Tibial nerve (tissue), 4 donors: ENCODE results near the gene ABHD5. TPM values are rescaled to one million over a fixed set of nuclear protein-coding genes. Genes with fewer than 3 reads are reported as not detected.
A peak's percentile ranks its signal among the peaks of the same experiment; 100 is the strongest.

ENCODE experiments used
- DNase-seq, 2 donors: peaks; one replicate each; pipeline ENCODE4 v3.0.0-alpha.2; 2019; ENCODE audit warnings: low spot score in 2 of 2
- H3K27ac ChIP-seq, 4 donors: fragments of 200-600 bp; sonication (generic) in 3 of 4; one replicate each; pipeline ENCODE4 v1.5.1; 2017 to 2019; ENCODE audit warnings: mild to moderate bottlenecking in 1 of 4
- H3K27me3 ChIP-seq, 2 donors: fragments of 200-600 bp; sonication (generic) in 1 of 2; one replicate each; pipeline versions ENCODE4 v1.5.1 to v1.6.0; 2017 to 2019
- H3K36me3 ChIP-seq, 3 donors: fragments of 200-600 bp; sonication (generic); one replicate each; pipeline ENCODE4 v1.5.1; 2018 to 2019
- H3K4me1 ChIP-seq, 4 donors: fragments of 200-600 bp; sonication (generic) in 3 of 4; one replicate each; pipeline ENCODE4 v1.5.1; 2017 to 2019
- H3K4me3 ChIP-seq, 4 donors: fragments of 200-600 bp; sonication (generic) in 3 of 4; one replicate each; pipeline ENCODE4 v1.5.1; 2017 to 2019; ENCODE audit warnings: mild to moderate bottlenecking in 1 of 4, moderate library complexity in 1 of 4
- H3K9me3 ChIP-seq, 4 donors: fragments of 200-600 bp; sonication (generic) in 3 of 4; one replicate each; pipeline ENCODE4 v1.5.1; 2017 to 2019
- EP300 ChIP-seq, 2 donors: sonication (generic); formaldehyde crosslinking; IDR thresholded peaks; one replicate each; pipeline ENCODE4 v1.6.1; 2017; ENCODE audit warnings: antibody characterized with exemption in 2 of 2, mild to moderate bottlenecking in 1 of 2
- POLR2A ChIP-seq, 2 donors: fragments of 450-650 bp; IDR thresholded peaks; one replicate each; pipeline ENCODE4 v1.6.1; 2017; ENCODE audit warnings: antibody characterized with exemption in 2 of 2, mild to moderate bottlenecking in 2 of 2, moderate library complexity in 2 of 2
- WGBS, 2 donors: methylation state at CpG; one replicate each; pipeline ENCODE4 v1.1.5; 2018; 5-methylcytosine and 5-hydroxymethylcytosine counted together
- total RNA-seq, 4 donors: library from RNA; depleted of rRNA; stranded (reverse); fragments of >200 nt; gene quantifications; one replicate each; pipeline ENCODE4 v1.1.0, GENCODE V29; 2016
- TF ChIP-seq, protein P1 (sequence below), 5 experiments: fragments of 200-600 bp in 3 of 5; fragments of 450-650 bp in 2 of 5; sonication (generic) in 3 of 5; IDR thresholded peaks; one replicate each; pipeline ENCODE4 v1.5.1; 2016 to 2019; ENCODE audit warnings: antibody characterized with exemption in 5 of 5, mild to moderate bottlenecking in 3 of 5, moderate library complexity in 2 of 5

The ABHD5 gene
- total RNA-seq, 4 donors from 2014 or later = 21.6 to 29.7 (median 29.0) TPM

- TF ChIP-seq EP300 (IDR thresholded peaks at IDR 0.05) (no peak), POLR2A (IDR thresholded peaks at IDR 0.05) (no peak)
- TF ChIP-seq, protein P1, sequence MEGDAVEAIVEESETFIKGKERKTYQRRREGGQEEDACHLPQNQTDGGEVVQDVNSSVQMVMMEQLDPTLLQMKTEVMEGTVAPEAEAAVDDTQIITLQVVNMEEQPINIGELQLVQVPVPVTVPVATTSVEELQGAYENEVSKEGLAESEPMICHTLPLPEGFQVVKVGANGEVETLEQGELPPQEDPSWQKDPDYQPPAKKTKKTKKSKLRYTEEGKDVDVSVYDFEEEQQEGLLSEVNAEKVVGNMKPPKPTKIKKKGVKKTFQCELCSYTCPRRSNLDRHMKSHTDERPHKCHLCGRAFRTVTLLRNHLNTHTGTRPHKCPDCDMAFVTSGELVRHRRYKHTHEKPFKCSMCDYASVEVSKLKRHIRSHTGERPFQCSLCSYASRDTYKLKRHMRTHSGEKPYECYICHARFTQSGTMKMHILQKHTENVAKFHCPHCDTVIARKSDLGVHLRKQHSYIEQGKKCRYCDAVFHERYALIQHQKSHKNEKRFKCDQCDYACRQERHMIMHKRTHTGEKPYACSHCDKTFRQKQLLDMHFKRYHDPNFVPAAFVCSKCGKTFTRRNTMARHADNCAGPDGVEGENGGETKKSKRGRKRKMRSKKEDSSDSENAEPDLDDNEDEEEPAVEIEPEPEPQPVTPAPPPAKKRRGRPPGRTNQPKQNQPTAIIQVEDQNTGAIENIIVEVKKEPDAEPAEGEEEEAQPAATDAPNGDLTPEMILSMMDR (IDR thresholded peaks at IDR 0.05) = no peak
- WGBS, 2 donors = 76% methylated on average over 8 of the region's 8 CpGs
These were observed 46.1 kb downstream of the ABHD5 start for GRCh38 chr3:43736558-43737440.

GRCh38 chr3:43738305-43738704, 47.6 kb downstream of the ABHD5 start:
- no peaks in the 10 kb centered on the region for H3K36me3 ChIP-seq
- no peaks in the 10 kb centered on the region for H3K9me3 ChIP-seq
- no peaks in the 10 kb centered on the region for H3K27me3 ChIP-seq
- H3K4me3 ChIP-seq = no peak overlapping the region
- no peak overlapping the region for H3K27ac ChIP-seq
- TF ChIP-seq, protein P1 (IDR thresholded peaks at IDR 0.05) = no peak
- TF ChIP-seq POLR2A (IDR thresholded peaks at IDR 0.05) (no peak), EP300 (IDR thresholded peaks at IDR 0.05) (no peak)
- H3K4me1 ChIP-seq = peaks cover 0 to 24% (median 5%) of the 10 kb centered on the region in 4 donors
- 93 to 98% methylated on average over 2 of the region's 2 CpGs for WGBS, 2 donors
- DNase-seq = no peak

More at GRCh38 chr3:43736558-43737440, 46.1 kb downstream of the ABHD5 start:
- Histone ChIP-seq H3K9me3 (no peaks in the 10 kb centered on the region), H3K27ac (no peak overlapping the region), H3K36me3 (no peaks in the 10 kb centered on the region), H3K4me3 (no peak overlapping the region), H3K27me3 (no peaks in the 10 kb centered on the region), H3K4me1 (peaks cover 0 to 16% (median 3%) of the 10 kb centered on the region in 4 donors)
- DNase-seq = no peak

GRCh38 chr3:43742920-43743319, 52.2 kb downstream of the ABHD5 start:
- Histone ChIP-seq H3K27me3 (no peaks in the 10 kb centered on the region), H3K4me1 (peaks cover 0 to 20% (median 2%) of the 10 kb centered on the region in 4 donors), H3K36me3 (no peaks in the 10 kb centered on the region), H3K4me3 (no peak overlapping the region), H3K9me3 (peaks cover 0 to 19% (median 0%) of the 10 kb centered on the region in 4 donors), H3K27ac (peak overlapping the region in 1 of 4 donors; percentile 20)
- 18 to 24% methylated on average over 3 of the region's 3 CpGs for WGBS, 2 donors
- TF ChIP-seq EP300 (IDR thresholded peaks at IDR 0.05) (peak in 1 of 2 donors; percentile 41), POLR2A (IDR thresholded peaks at IDR 0.05) (no peak)
- TF ChIP-seq, protein P1 (IDR thresholded peaks at IDR 0.05) = no peak
- DNase-seq = no peak

GRCh38 chr3:43747641-43748040, 56.9 kb downstream of the ABHD5 start:
- 49 to 63% methylated on average over 5 to 6 of the region's 6 CpGs for WGBS, 2 donors
- Histone ChIP-seq H3K4me3 (no peak overlapping the region), H3K27me3 (no peaks in the 10 kb centered on the region), H3K9me3 (peaks cover 0 to 19% (median 0%) of the 10 kb centered on the region in 4 donors), H3K27ac (peak overlapping the region in 1 of 4 donors; percentile 61), H3K36me3 (no peaks in the 10 kb centered on the region), H3K4me1 (peaks cover 0 to 20% (median 1%) of the 10 kb centered on the region in 4 donors)
- DNase-seq = no peak
- TF ChIP-seq, protein P1 (IDR thresholded peaks at IDR 0.05) = no peak
- no peak for TF ChIP-seq EP300 (IDR thresholded peaks at IDR 0.05)
- TF ChIP-seq POLR2A (IDR thresholded peaks at IDR 0.05) = no peak

DNA sequence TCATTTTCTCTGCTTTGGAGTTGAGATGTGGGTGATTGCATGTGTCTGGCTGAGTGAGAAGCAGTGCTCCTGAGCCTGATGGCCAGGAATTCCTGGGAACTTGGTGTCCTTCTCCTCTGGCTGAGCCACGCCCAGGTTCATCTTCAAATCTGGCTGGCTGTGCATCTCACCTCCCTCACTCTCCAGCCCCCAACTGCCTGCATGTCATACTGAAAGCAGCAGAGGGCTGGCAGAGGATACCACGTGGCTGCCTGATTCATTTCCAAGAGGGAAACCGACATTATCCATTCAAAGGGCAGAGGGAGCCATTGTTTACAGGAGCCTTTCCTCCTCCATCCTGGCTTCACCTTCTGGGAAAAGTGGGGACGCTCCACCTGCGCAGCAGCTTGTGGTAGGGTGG, 57.4 kb downstream of the ABHD5 start:
- Histone ChIP-seq H3K4me3 (no peak overlapping the region), H3K27me3 (no peaks in the 10 kb centered on the region), H3K4me1 (peaks cover 0 to 15% (median 0%) of the 10 kb centered on the region in 4 donors), H3K27ac (peak overlapping the region in 1 of 4 donors; percentile 61), H3K36me3 (no peaks in the 10 kb centered on the region), H3K9me3 (peaks cover 0 to 19% (median 0%) of the 10 kb centered on the region in 4 donors)
- no peak for DNase-seq
- TF ChIP-seq EP300 (IDR thresholded peaks at IDR 0.05) = no peak
- TF ChIP-seq, protein P1 (IDR thresholded peaks at IDR 0.05) = no peak
- no peak for TF ChIP-seq POLR2A (IDR thresholded peaks at IDR 0.05)
- 53% methylated on average over 5 of the region's 5 CpGs for WGBS, 2 donors
